Peyer's patch (tissue), 4 donors: ENCODE measurements around the gene COX17.

Source experiments
- CTCF ChIP-seq, 6 experiments: fragments of 450-650 bp in 4 of 6; fragments of 200-600 bp in 2 of 6; sonication (generic) in 1 of 6; IDR thresholded peaks; one replicate each; pipeline ENCODE4 v1.5.1; 2017 to 2019; ENCODE audit warnings: antibody characterized with exemption in 6 of 6, mild to moderate bottlenecking in 3 of 6, moderate library complexity in 1 of 6
- POLR2A ChIP-seq, 2 donors: fragments of 450-650 bp; IDR thresholded peaks; one replicate each; pipeline ENCODE4 v1.5.1; 2017; ENCODE audit warnings: antibody characterized with exemption in 2 of 2, mild to moderate bottlenecking in 2 of 2, moderate library complexity in 2 of 2

- TF ChIP-seq CTCF (IDR thresholded peaks at IDR 0.05): peak in 3 of 6 experiments; percentile 38 to 51 (median 46)
- no peak for TF ChIP-seq POLR2A (IDR thresholded peaks at IDR 0.05)
Observed at GRCh38 chr3:119716998-119717397, 39.8 kb upstream of the COX17 start.
